ENCODE results near the gene NSG1. TPM values are rescaled to one million over a fixed set of nuclear protein-coding genes. Genes with fewer than 3 reads are reported as not detected.

The NSG1 gene
- total and polyA plus RNA-seq, 2 donors (not counting 3 experiments of a cell fraction or from before 2014, with no cell fraction given), result 2.0 to 2.9 TPM

DNA sequence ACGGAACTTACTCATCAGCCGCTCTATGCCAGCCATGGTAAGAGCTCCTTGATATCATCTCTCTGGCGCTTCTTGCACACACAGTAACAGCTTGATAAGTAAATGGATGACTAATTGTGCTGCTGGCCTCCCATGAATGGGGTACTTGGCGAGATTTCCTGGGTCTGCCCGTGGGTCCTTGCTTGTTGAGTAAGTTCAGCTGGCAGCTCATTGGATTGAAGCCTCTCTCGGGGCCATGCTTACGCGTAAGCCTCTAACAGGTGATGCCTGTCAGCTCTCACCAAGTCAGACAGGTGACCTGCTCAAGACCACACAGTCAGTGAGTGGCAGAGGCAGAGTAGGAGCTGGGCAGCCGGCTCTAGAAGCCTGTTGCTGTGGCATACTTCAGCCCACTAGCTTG, 7.7 kb downstream of the NSG1 start:
- Histone ChIP-seq H3K27ac (ENCODE audit: insufficient read depth, low read depth, low read length) (no peak overlapping the region), H4K20me1 (replicated peaks; ENCODE audit: control insufficient read depth, extremely low read depth, insufficient read depth, low read length) (no peaks in the 10 kb centered on the region), H3K79me2 (ENCODE audit: control insufficient read depth, insufficient read depth, low read length) (no peaks in the 10 kb centered on the region), H2AFZ (ENCODE audit: low read depth, low read length) (no peak overlapping the region), H3K9ac (replicated peaks; ENCODE audit: extremely low read depth, insufficient read depth, low read length) (no peak overlapping the region), H3K4me2 (ENCODE audit: insufficient read depth, low read length) (no peak overlapping the region), H3K9me1 (replicated peaks; ENCODE audit: control insufficient read depth, extremely low read depth, insufficient read depth, low read length) (no peaks in the 10 kb centered on the region), H3K9me3 (replicated peaks; ENCODE audit: control insufficient read depth, insufficient read depth, low read length) (no peaks in the 10 kb centered on the region), H3K4me1 (ENCODE audit: control insufficient read depth, extremely low read depth, insufficient read depth, low read length) (no peaks in the 10 kb centered on the region), H3K27me3 (ENCODE audit: control insufficient read depth in 2 of 2, insufficient read depth in 2 of 2, low read length in 2 of 2) (peaks cover 4 to 11% of the 10 kb centered on the region in 2 experiments), H3K36me3 (ENCODE audit: control insufficient read depth in 2 of 2, extremely low read depth in 1 of 2, insufficient read depth in 2 of 2, low read length in 2 of 2) (no peaks in the 10 kb centered on the region), H3K4me3 (replicated peaks in 1 of 3; ENCODE audit: insufficient read depth in 1 of 3, low read depth in 1 of 3, low read length in 3 of 3) (no peak overlapping the region)
- intact Hi-C loops (cut with micrococcal nuclease), result no loop called here
- FAIRE-seq, result no peak
- ChIA-PET POLR2A (no interaction called here), CTCF (interaction anchor here (1.3 kb wide), 1 partner anchor 37 kb away, joined by 3 read pairs; no protein-coding TSS in a partner anchor)
- TF ChIP-seq JUN (IDR thresholded peaks at IDR 0.05; ENCODE audit: borderline replicate concordance, insufficient read depth, insufficient read length, low read depth) (no peak), MYC (IDR thresholded peaks at IDR 0.05; ENCODE audit: low read depth, low read length) (no peak), GATA2 (IDR thresholded peaks at IDR 0.05; ENCODE audit: insufficient read depth, insufficient read length, low read depth, low read length) (peak; percentile 42)
- TF ChIP-seq, protein P1, sequence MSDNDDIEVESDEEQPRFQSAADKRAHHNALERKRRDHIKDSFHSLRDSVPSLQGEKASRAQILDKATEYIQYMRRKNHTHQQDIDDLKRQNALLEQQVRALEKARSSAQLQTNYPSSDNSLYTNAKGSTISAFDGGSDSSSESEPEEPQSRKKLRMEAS (IDR thresholded peaks at IDR 0.05; ENCODE audit: insufficient read depth, insufficient read length), result no peak
- DNase-seq (ENCODE audit: low read depth, low spot score), result no peak
- dilution Hi-C loops (cut with MboI; ENCODE audit: extremely low pct_ligation_motif_present, low sequenced_read_pairs), result no loop called here
- BruUV-seq (replicated peaks), result no TSS peak

DNA sequence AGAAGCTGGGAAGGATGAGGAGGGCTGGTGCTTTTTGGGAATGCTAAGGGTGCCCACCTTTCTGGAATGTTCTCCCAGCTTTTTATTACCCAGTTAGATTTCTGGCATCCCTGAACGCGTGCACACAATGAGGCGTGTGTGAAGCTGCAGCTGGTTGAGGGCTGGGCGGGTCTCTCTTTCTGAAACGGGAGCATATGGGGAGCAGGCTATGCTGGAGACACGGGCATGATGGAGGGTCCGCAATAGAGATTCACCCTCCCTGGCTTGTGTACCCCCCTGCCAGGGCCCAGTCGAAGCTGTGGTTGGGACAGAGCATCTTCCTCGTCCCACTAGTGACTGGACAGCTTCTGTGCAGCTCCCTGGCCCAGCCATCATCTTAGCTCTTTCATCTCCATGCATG, 8.5 kb downstream of the NSG1 start:
- Histone ChIP-seq H3K4me2 (ENCODE audit: insufficient read depth, low read length) (no peak overlapping the region), H3K9me3 (replicated peaks; ENCODE audit: control insufficient read depth, insufficient read depth, low read length) (no peaks in the 10 kb centered on the region), H4K20me1 (replicated peaks; ENCODE audit: control insufficient read depth, extremely low read depth, insufficient read depth, low read length) (no peaks in the 10 kb centered on the region), H3K9me1 (replicated peaks; ENCODE audit: control insufficient read depth, extremely low read depth, insufficient read depth, low read length) (no peaks in the 10 kb centered on the region), H3K36me3 (ENCODE audit: control insufficient read depth in 2 of 2, extremely low read depth in 1 of 2, insufficient read depth in 2 of 2, low read length in 2 of 2) (no peaks in the 10 kb centered on the region), H2AFZ (ENCODE audit: low read depth, low read length) (no peak overlapping the region), H3K27me3 (ENCODE audit: control insufficient read depth in 2 of 2, insufficient read depth in 2 of 2, low read length in 2 of 2) (peaks cover 4 to 9% of the 10 kb centered on the region in 2 experiments), H3K27ac (ENCODE audit: insufficient read depth, low read depth, low read length) (no peak overlapping the region), H3K4me3 (replicated peaks in 1 of 3; ENCODE audit: insufficient read depth in 1 of 3, low read depth in 1 of 3, low read length in 3 of 3) (no peak overlapping the region), H3K4me1 (ENCODE audit: control insufficient read depth, extremely low read depth, insufficient read depth, low read length) (no peaks in the 10 kb centered on the region), H3K9ac (replicated peaks; ENCODE audit: extremely low read depth, insufficient read depth, low read length) (no peak overlapping the region), H3K79me2 (ENCODE audit: control insufficient read depth, insufficient read depth, low read length) (no peaks in the 10 kb centered on the region)
- intact Hi-C loops (cut with micrococcal nuclease) (no loop called here), dilution Hi-C loops (cut with MboI; ENCODE audit: extremely low pct_ligation_motif_present, low sequenced_read_pairs) (no loop called here)
- CTCF ChIA-PET, result interaction anchor here (1.1 to 1.3 kb wide), 2 partner anchors 11 to 36 kb away, joined by 3 to 4 read pairs; no protein-coding TSS in a partner anchor
- FAIRE-seq (no peak), DNase-seq (ENCODE audit: low read depth, low spot score) (no peak)
- POLR2A ChIA-PET, result interaction anchor here (0.6 kb wide), 1 partner anchor 14 kb away, joined by 3 read pairs; no protein-coding TSS in a partner anchor
- TF ChIP-seq GATA2 (IDR thresholded peaks at IDR 0.05; ENCODE audit: insufficient read depth, insufficient read length, low read depth, low read length) (no peak), JUN (IDR thresholded peaks at IDR 0.05; ENCODE audit: borderline replicate concordance, insufficient read depth, insufficient read length, low read depth) (no peak), FOS (IDR thresholded peaks at IDR 0.05; ENCODE audit: borderline replicate concordance, insufficient read depth, low read length) (no peak), EZH2 (IDR thresholded peaks at IDR 0.05; ENCODE audit: borderline replicate concordance, low read depth, low read length, severe bottlenecking) (no peak), POLR2A (IDR thresholded peaks at IDR 0.05; ENCODE audit: low read depth, low read length) (no peak), POLR2AphosphoS5 (IDR thresholded peaks at IDR 0.05; ENCODE audit: insufficient read depth, low read depth, low read length) (no peak), MYC (IDR thresholded peaks at IDR 0.05; ENCODE audit: low read depth, low read length) (no peak)
- TF ChIP-seq, protein P1 (IDR thresholded peaks at IDR 0.05; ENCODE audit: insufficient read depth, insufficient read length), result no peak
- TF ChIP-seq, protein P2, sequence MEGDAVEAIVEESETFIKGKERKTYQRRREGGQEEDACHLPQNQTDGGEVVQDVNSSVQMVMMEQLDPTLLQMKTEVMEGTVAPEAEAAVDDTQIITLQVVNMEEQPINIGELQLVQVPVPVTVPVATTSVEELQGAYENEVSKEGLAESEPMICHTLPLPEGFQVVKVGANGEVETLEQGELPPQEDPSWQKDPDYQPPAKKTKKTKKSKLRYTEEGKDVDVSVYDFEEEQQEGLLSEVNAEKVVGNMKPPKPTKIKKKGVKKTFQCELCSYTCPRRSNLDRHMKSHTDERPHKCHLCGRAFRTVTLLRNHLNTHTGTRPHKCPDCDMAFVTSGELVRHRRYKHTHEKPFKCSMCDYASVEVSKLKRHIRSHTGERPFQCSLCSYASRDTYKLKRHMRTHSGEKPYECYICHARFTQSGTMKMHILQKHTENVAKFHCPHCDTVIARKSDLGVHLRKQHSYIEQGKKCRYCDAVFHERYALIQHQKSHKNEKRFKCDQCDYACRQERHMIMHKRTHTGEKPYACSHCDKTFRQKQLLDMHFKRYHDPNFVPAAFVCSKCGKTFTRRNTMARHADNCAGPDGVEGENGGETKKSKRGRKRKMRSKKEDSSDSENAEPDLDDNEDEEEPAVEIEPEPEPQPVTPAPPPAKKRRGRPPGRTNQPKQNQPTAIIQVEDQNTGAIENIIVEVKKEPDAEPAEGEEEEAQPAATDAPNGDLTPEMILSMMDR (IDR thresholded peaks at IDR 0.05; ENCODE audit: extremely low read depth in 1 of 2, insufficient read depth in 1 of 2, low read depth in 1 of 2, low read length in 2 of 2), result no peak
- no TSS peak for BruUV-seq (replicated peaks)

Measured in endothelial cell of umbilical vein (primary cell).